HG02938 (cell line): ENCODE results near the gene CARHSP1.
"Not testable (repeated sequence)": the region's sequence is repeated elsewhere in the genome, so short reads cannot be mapped to it uniquely, and the experiment has no call there.

Experiments
- ATAC-seq: cut with Tn5 transposase; IDR thresholded peaks from one replicate; pipeline ENCODE4 v1.9.1; 2021; ENCODE audit warnings: mild to moderate bottlenecking, moderate library complexity; ENCODE audit not compliant: unreplicated experiment

The CARHSP1 gene

GRCh38 chr16:8858994-8859912, 9.6 kb downstream of the CARHSP1 start:
- no peak for ATAC-seq

GRCh38 chr16:8855972-8856371, 12.8 kb downstream of the CARHSP1 start:
- no peak for ATAC-seq

- ATAC-seq = no peak
These were observed 13.6 kb downstream of the CARHSP1 start for GRCh38 chr16:8855051-8855786.

- ATAC-seq = no peak
These were observed 14.4 kb downstream of the CARHSP1 start for GRCh38 chr16:8854298-8854948.

GRCh38 chr16:8853611-8854010, 15.2 kb downstream of the CARHSP1 start:
- no peak for ATAC-seq

- no peak for ATAC-seq
These were observed 15.7 kb downstream of the CARHSP1 start for GRCh38 chr16:8853150-8853549.

GRCh38 chr16:8852534-8852933, 16.3 kb downstream of the CARHSP1 start:
- ATAC-seq = no peak

- ATAC-seq = no peak
These were observed 16.9 kb downstream of the CARHSP1 start for GRCh38 chr16:8851761-8852403.

- no peak for ATAC-seq
These were observed 18.4 kb downstream of the CARHSP1 start for GRCh38 chr16:8850279-8850885.

GRCh38 chr16:8849411-8850011, 19.3 kb downstream of the CARHSP1 start:
- no peak for ATAC-seq

- no peak for ATAC-seq
These were observed 19.8 kb downstream of the CARHSP1 start for GRCh38 chr16:8848939-8849391.

GRCh38 chr16:8848231-8848938, 20.4 kb downstream of the CARHSP1 start:
- no peak for ATAC-seq

GRCh38 chr16:8847623-8848022, 21.2 kb downstream of the CARHSP1 start:
- no peak for ATAC-seq

- ATAC-seq = no peak
These were observed 21.7 kb downstream of the CARHSP1 start for GRCh38 chr16:8847145-8847544.

GRCh38 chr16:8846401-8846932, 22.3 kb downstream of the CARHSP1 start:
- ATAC-seq = no peak

GRCh38 chr16:8845699-8846298, 23.0 kb downstream of the CARHSP1 start:
- ATAC-seq = no peak

GRCh38 chr16:8843296-8843695, 25.5 kb downstream of the CARHSP1 start:
- ATAC-seq = not testable (repeated sequence)

GRCh38 chr16:8842016-8842415, 26.8 kb downstream of the CARHSP1 start:
- not testable (repeated sequence) for ATAC-seq

- not testable (repeated sequence) for ATAC-seq
These were observed 31.2 kb downstream of the CARHSP1 start for GRCh38 chr16:8837594-8837993.
